Mesenchymal stem cell (in vitro differentiated cells and primary cell): ENCODE results near the gene MYOG.

ENCODE experiments used
- DNase-seq: peaks from one replicate; pipeline ENCODE4 v3.0.0-alpha.2; 2013
- H2AFZ ChIP-seq: one replicate; pipeline ENCODE4 v1.6.1; 2013; ENCODE audit warnings: low read depth, mild to moderate bottlenecking, control low read depth, inconsistent platforms, low read length, moderate library complexity
- H2AK5ac ChIP-seq: 2 replicates; pipeline ENCODE4 v1.6.1; 2013; ENCODE audit warnings: low read length, moderate library complexity, mild to moderate bottlenecking, inconsistent platforms; ENCODE audit not compliant: severe bottlenecking
- H2BK120ac ChIP-seq: one replicate; pipeline ENCODE4 v1.6.1; 2013; ENCODE audit warnings: low read depth, mild to moderate bottlenecking, inconsistent platforms, low read length, moderate library complexity
- H2BK12ac ChIP-seq, 2 experiments: one replicate each; pipeline ENCODE4 v1.6.1; 2013; ENCODE audit warnings: inconsistent platforms in 2 of 2, low read length in 2 of 2, mild to moderate bottlenecking in 2 of 2, moderate library complexity in 2 of 2, control low read depth in 1 of 2
- H2BK15ac ChIP-seq: one replicate; pipeline ENCODE4 v1.6.1; 2013; ENCODE audit warnings: mild to moderate bottlenecking, low read depth, inconsistent platforms; ENCODE audit not compliant: poor library complexity, severe bottlenecking
- H2BK5ac ChIP-seq: 2 replicates; pipeline ENCODE4 v1.6.1; 2013; ENCODE audit warnings: low read depth, mild to moderate bottlenecking, low read length, control low read depth, inconsistent platforms; ENCODE audit not compliant: poor library complexity, severe bottlenecking
- H3K14ac ChIP-seq, 2 experiments: one replicate each; pipeline ENCODE4 v1.6.1; 2013; ENCODE audit warnings: inconsistent platforms in 2 of 2, low read length in 2 of 2, control low read depth in 1 of 2, mild to moderate bottlenecking in 1 of 2, moderate library complexity in 1 of 2
- H3K18ac ChIP-seq, 2 experiments: one replicate each; pipeline ENCODE4 v1.6.1; 2013; ENCODE audit warnings: inconsistent platforms in 2 of 2, low read length in 2 of 2, control low read depth in 1 of 2, low read depth in 1 of 2, mild to moderate bottlenecking in 1 of 2
- H3K23ac ChIP-seq, 2 experiments: one replicate each; pipeline ENCODE4 v1.6.1; 2013; ENCODE audit warnings: inconsistent platforms in 2 of 2, low read length in 2 of 2, mild to moderate bottlenecking in 2 of 2, moderate library complexity in 2 of 2, control low read depth in 1 of 2
- H3K27ac ChIP-seq: 2 replicates; pipeline ENCODE4 v1.5.1; 2013; ENCODE audit warnings: mild to moderate bottlenecking, moderate library complexity, low read length, control low read depth, inconsistent platforms; ENCODE audit not compliant: poor library complexity, severe bottlenecking
- H3K27me3 ChIP-seq, 2 experiments: 2 replicates each; pipeline versions ENCODE4 v1.6.1 to v1.7.0; 2013; ENCODE audit warnings: low read length in 2 of 2, mild to moderate bottlenecking in 2 of 2, moderate library complexity in 2 of 2, control low read depth in 1 of 2, inconsistent platforms in 1 of 2; ENCODE audit not compliant: control insufficient read depth in 1 of 2, insufficient read depth in 1 of 2
- H3K36me3 ChIP-seq, 2 experiments: 2 replicates each; pipeline versions ENCODE4 v1.6.1 to v1.7.0; 2013; ENCODE audit warnings: low read length in 2 of 2, control low read depth in 1 of 2, inconsistent platforms in 1 of 2, low read depth in 1 of 2, mild to moderate bottlenecking in 1 of 2; ENCODE audit not compliant: insufficient read depth in 2 of 2, control insufficient read depth in 1 of 2
- H3K4ac ChIP-seq, 2 experiments: one replicate each; pipeline ENCODE4 v1.6.1; 2013; ENCODE audit warnings: inconsistent platforms in 2 of 2, low read length in 2 of 2, mild to moderate bottlenecking in 2 of 2, moderate library complexity in 2 of 2, control low read depth in 1 of 2, low read depth in 1 of 2
- H3K4me1 ChIP-seq: 2 replicates; pipeline ENCODE4 v1.6.1; 2013; ENCODE audit warnings: low read depth, low read length, control low read depth; ENCODE audit not compliant: control insufficient read depth, insufficient read depth
- H3K4me2 ChIP-seq: 2 replicates; pipeline ENCODE4 v1.6.1; 2013; ENCODE audit warnings: low read length, mild to moderate bottlenecking, inconsistent platforms; ENCODE audit not compliant: poor library complexity, severe bottlenecking
- H3K4me3 ChIP-seq, 2 experiments: 2 replicates each; pipeline versions ENCODE4 v1.5.1 to v1.7.0; 2013; ENCODE audit warnings: low read length in 2 of 2, mild to moderate bottlenecking in 2 of 2, control low read depth in 1 of 2, low read depth in 1 of 2; ENCODE audit not compliant: insufficient read depth in 1 of 2
- H3K79me1 ChIP-seq: replicated peaks from 2 replicates; pipeline ENCODE4 v1.6.1; 2013; ENCODE audit warnings: mild to moderate bottlenecking, control low read depth, low read length, inconsistent platforms; ENCODE audit not compliant: poor library complexity, severe bottlenecking
- H3K9ac ChIP-seq: 2 replicates; pipeline ENCODE4 v1.7.0; 2013; ENCODE audit warnings: mild to moderate bottlenecking, low read length, moderate library complexity
- H3K9me3 ChIP-seq: 2 replicates; pipeline ENCODE4 v1.7.0; 2013; ENCODE audit warnings: mild to moderate bottlenecking, low read length; ENCODE audit not compliant: control insufficient read depth
- H4K8ac ChIP-seq: one replicate; pipeline ENCODE4 v1.6.1; 2013; ENCODE audit warnings: inconsistent platforms, mild to moderate bottlenecking, low read length, moderate library complexity
- H4K91ac ChIP-seq: one replicate; pipeline ENCODE4 v1.6.1; 2013; ENCODE audit warnings: mild to moderate bottlenecking, low read length, inconsistent platforms
- WGBS: methylation state at CpG from one replicate; pipeline ENCODE4 v1.1.7; 2013; ENCODE audit warnings: mixed read lengths; 5-methylcytosine and 5-hydroxymethylcytosine counted together

The MYOG gene

GRCh38 chr1:203120325-203121153 lies 34.7 kb upstream of the MYOG start:
- Histone ChIP-seq H4K91ac (no peak overlapping the region), H3K4me3 (no peak overlapping the region), H3K4ac (no peak overlapping the region), H4K8ac (no peak overlapping the region), H3K4me2 (no peak overlapping the region), H2BK15ac (no peak overlapping the region), H3K4me1 (peaks cover 18% of the 10 kb centered on the region), H3K27me3 (peaks cover 31 to 77% of the 10 kb centered on the region in 2 experiments), H2BK120ac (no peak overlapping the region), H2BK12ac (no peak overlapping the region), H3K14ac (no peak overlapping the region), H2AK5ac (no peak overlapping the region), H2BK5ac (no peak overlapping the region), H3K18ac (no peak overlapping the region), H3K9ac (no peak overlapping the region), H3K27ac (no peak overlapping the region), H3K23ac (no peak overlapping the region), H3K9me3 (no peaks in the 10 kb centered on the region), H2AFZ (no peak overlapping the region), H3K36me3 (no peaks in the 10 kb centered on the region), H3K79me1 (peaks cover 2% of the 10 kb centered on the region)
- no peak for DNase-seq
- 86% methylated on average over 6 of the region's 7 CpGs for WGBS

- H3K27ac ChIP-seq: no peak overlapping the region
- peak overlapping the region; percentile 3 for H2AK5ac ChIP-seq
- no peak overlapping the region for H3K18ac ChIP-seq
- no peaks in the 10 kb centered on the region for H3K79me1 ChIP-seq
- peak; percentile 65 for DNase-seq
- H3K36me3 ChIP-seq: no peaks in the 10 kb centered on the region
- H3K4me2 ChIP-seq: peak overlapping the region; percentile 38
- H3K4me3 ChIP-seq: peak overlapping the region in 1 of 2 experiments; percentile 31
- H2BK5ac ChIP-seq: no peak overlapping the region
- peak overlapping the region in 1 of 2 experiments; percentile 13 for H3K4ac ChIP-seq
- no peak overlapping the region for H2AFZ ChIP-seq
- peak overlapping the region in 1 of 2 experiments; percentile 53 for H3K23ac ChIP-seq
- no peak overlapping the region for H2BK120ac ChIP-seq
- no peak overlapping the region for H2BK15ac ChIP-seq
- H4K8ac ChIP-seq: no peak overlapping the region
- H2BK12ac ChIP-seq: no peak overlapping the region
- peaks cover 44 to 73% of the 10 kb centered on the region in 2 experiments for H3K27me3 ChIP-seq
- no peak overlapping the region for H3K14ac ChIP-seq
- H4K91ac ChIP-seq: no peak overlapping the region
- peaks cover 8% of the 10 kb centered on the region for H3K4me1 ChIP-seq
- H3K9ac ChIP-seq: peak overlapping the region; percentile 25
- no peaks in the 10 kb centered on the region for H3K9me3 ChIP-seq
- 38% methylated on average over 27 of the region's 35 CpGs for WGBS
These were observed 32.1 kb upstream of the MYOG start for GRCh38 chr1:203117611-203118575.

GRCh38 chr1:203116091-203116820 lies 30.4 kb upstream of the MYOG start:
- H2BK12ac ChIP-seq: no peak overlapping the region
- H3K9me3 ChIP-seq: no peaks in the 10 kb centered on the region
- H2AFZ ChIP-seq: no peak overlapping the region
- H3K36me3 ChIP-seq: no peaks in the 10 kb centered on the region
- H3K4me3 ChIP-seq: no peak overlapping the region
- H3K14ac ChIP-seq: no peak overlapping the region
- peaks cover 8% of the 10 kb centered on the region for H3K4me1 ChIP-seq
- H3K4me2 ChIP-seq: no peak overlapping the region
- H3K27me3 ChIP-seq: peaks cover 47 to 82% of the 10 kb centered on the region in 2 experiments
- no peak overlapping the region for H3K4ac ChIP-seq
- no peaks in the 10 kb centered on the region for H3K79me1 ChIP-seq
- H4K91ac ChIP-seq: no peak overlapping the region
- H2BK120ac ChIP-seq: no peak overlapping the region
- no peak overlapping the region for H3K23ac ChIP-seq
- H3K9ac ChIP-seq: no peak overlapping the region
- H3K27ac ChIP-seq: no peak overlapping the region
- H2AK5ac ChIP-seq: no peak overlapping the region
- no peak overlapping the region for H2BK5ac ChIP-seq
- H3K18ac ChIP-seq: no peak overlapping the region
- no peak overlapping the region for H2BK15ac ChIP-seq
- 74% methylated on average over 7 of the region's 10 CpGs for WGBS
- DNase-seq: no peak
- H4K8ac ChIP-seq: no peak overlapping the region
